ENCODE measurements around the gene STEAP2.

The STEAP2 gene

DNA sequence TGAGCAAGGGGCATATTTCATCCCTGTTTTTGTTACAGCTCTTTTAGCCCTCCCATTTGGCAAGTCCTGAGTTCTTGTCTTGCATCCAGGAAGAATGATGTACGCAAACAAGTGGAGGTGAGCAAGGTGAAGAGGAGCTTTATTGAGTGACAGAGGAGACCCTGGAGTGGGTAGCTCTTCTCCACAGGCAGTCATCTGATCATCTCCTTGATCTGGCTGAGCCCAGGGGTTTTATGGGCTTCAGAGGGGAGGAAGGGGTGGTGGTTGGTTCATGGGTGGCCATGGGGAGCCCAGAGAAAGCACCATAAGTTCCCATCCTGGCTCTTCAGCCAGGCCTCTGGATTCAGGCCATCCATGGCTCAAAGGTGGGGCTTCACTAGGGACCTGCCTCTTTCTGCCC lies 35.3 kb upstream of the STEAP2 start:
- Histone ChIP-seq H3K4me3 (ENCODE audit: low read depth in 1 of 2, low read length in 1 of 2) (no peak overlapping the region), H3K4me1 (ENCODE audit: control insufficient read depth in 1 of 2, insufficient read depth in 1 of 2, low read depth in 1 of 2, low read length in 1 of 2) (no peaks in the 10 kb centered on the region), H3K9me3 (peaks cover 13% of the 10 kb centered on the region), H3K27ac (no peak overlapping the region), H3K27me3 (no peaks in the 10 kb centered on the region), H3K36me3 (no peaks in the 10 kb centered on the region)
- TF ChIP-seq, protein P1, sequence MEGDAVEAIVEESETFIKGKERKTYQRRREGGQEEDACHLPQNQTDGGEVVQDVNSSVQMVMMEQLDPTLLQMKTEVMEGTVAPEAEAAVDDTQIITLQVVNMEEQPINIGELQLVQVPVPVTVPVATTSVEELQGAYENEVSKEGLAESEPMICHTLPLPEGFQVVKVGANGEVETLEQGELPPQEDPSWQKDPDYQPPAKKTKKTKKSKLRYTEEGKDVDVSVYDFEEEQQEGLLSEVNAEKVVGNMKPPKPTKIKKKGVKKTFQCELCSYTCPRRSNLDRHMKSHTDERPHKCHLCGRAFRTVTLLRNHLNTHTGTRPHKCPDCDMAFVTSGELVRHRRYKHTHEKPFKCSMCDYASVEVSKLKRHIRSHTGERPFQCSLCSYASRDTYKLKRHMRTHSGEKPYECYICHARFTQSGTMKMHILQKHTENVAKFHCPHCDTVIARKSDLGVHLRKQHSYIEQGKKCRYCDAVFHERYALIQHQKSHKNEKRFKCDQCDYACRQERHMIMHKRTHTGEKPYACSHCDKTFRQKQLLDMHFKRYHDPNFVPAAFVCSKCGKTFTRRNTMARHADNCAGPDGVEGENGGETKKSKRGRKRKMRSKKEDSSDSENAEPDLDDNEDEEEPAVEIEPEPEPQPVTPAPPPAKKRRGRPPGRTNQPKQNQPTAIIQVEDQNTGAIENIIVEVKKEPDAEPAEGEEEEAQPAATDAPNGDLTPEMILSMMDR (IDR thresholded peaks at IDR 0.05): no peak

DNA sequence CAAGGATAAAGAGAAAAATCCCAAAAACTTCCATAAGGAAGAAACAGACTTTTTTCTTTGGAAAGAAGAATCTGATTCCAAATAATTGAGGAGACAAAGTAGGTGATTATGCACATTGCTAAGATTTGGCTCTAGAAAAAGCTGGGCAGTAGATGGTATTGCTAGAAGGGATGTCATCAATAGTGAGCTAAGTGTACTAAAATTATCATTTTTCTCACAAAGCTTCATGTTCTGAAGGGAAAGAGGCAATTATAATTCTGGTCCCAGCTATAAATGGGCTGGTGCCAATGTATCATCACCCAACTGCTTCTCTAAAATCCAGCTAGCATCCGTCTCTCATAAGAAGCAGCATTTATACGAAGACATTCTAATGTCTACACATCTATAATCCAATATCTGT lies 33.4 kb upstream of the STEAP2 start:
- TF ChIP-seq, protein P1 (IDR thresholded peaks at IDR 0.05): no peak
- Histone ChIP-seq H3K36me3 (no peaks in the 10 kb centered on the region), H3K27ac (no peak overlapping the region), H3K27me3 (no peaks in the 10 kb centered on the region), H3K4me3 (ENCODE audit: low read depth in 1 of 2, low read length in 1 of 2) (no peak overlapping the region), H3K9me3 (peaks cover 13% of the 10 kb centered on the region), H3K4me1 (ENCODE audit: control insufficient read depth in 1 of 2, insufficient read depth in 1 of 2, low read depth in 1 of 2, low read length in 1 of 2) (no peaks in the 10 kb centered on the region)

DNA sequence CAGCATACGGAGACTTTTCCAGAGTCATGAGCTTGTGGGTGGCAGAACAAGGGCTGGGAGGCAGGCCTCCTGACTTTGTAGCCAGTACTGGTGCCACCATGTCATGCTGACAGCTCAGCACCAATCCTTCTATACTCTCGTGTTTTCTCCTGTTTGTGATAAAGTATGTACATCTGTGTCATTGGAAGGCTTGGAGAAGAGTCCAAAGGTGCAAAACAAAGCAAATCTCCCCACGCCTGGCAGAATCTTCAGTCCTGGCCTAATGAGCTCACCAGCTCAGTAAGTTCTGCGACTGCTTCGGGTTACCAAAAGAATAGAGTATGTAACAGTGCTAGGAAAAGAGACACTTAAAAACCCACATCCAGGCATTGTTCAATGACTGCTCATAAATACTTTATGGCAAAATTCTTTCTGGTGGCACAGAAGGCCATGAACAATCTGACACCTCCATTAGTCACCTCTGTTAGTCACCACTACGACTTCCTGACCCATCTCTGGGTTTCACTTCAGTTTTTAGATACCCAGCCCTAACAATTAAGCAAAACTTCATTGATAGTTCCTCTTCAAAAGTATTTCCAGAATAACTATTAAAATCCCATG lies 32.8 kb upstream of the STEAP2 start:
- H3K27ac ChIP-seq: no peak overlapping the region

DNA sequence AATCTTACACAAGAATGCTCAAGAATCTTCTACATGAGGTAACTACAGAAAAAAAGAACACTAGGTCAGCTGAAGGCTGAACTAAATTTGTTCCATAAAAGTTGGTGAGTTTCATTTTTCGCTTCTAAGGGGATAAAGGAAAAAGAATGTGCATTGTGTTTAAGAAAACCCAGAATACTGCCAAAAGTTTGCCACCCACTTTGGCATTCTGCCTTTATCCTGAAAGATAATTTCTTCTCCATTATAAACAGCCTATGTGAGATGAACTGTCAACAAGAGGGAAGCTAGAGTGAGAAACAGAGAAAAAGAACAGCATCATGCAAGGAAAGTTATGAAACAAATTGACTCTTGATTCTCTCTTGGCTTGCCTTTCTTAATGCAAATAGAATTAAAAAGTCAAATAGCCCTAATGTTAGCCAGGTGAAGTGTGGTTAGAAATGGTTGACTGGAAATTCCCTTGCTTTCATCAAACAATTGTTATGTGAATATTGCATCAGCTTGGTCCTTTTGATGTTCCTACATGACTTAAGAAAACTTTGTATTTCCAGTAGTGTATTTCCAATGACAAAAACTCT lies 31.4 kb upstream of the STEAP2 start:
- peaks cover 13% of the 10 kb centered on the region for H3K9me3 ChIP-seq
- TF ChIP-seq, protein P1 (IDR thresholded peaks at IDR 0.05): no peak
- H3K36me3 ChIP-seq: no peaks in the 10 kb centered on the region
- H3K27ac ChIP-seq: no peak overlapping the region
- H3K4me1 ChIP-seq (ENCODE audit: control insufficient read depth in 1 of 2, insufficient read depth in 1 of 2, low read depth in 1 of 2, low read length in 1 of 2): no peaks in the 10 kb centered on the region
- no peak overlapping the region for H3K4me3 ChIP-seq (ENCODE audit: low read depth in 1 of 2, low read length in 1 of 2)
- H3K27me3 ChIP-seq: no peaks in the 10 kb centered on the region

More for the DNA sequence above, 32.8 kb upstream of the STEAP2 start:
- Histone ChIP-seq H3K4me1 (ENCODE audit: control insufficient read depth in 1 of 2, insufficient read depth in 1 of 2, low read depth in 1 of 2, low read length in 1 of 2) (no peaks in the 10 kb centered on the region), H3K36me3 (no peaks in the 10 kb centered on the region), H3K4me3 (ENCODE audit: low read depth in 1 of 2, low read length in 1 of 2) (no peak overlapping the region), H3K9me3 (peaks cover 13% of the 10 kb centered on the region), H3K27me3 (no peaks in the 10 kb centered on the region)
- TF ChIP-seq, protein P1 (IDR thresholded peaks at IDR 0.05): no peak

DNA sequence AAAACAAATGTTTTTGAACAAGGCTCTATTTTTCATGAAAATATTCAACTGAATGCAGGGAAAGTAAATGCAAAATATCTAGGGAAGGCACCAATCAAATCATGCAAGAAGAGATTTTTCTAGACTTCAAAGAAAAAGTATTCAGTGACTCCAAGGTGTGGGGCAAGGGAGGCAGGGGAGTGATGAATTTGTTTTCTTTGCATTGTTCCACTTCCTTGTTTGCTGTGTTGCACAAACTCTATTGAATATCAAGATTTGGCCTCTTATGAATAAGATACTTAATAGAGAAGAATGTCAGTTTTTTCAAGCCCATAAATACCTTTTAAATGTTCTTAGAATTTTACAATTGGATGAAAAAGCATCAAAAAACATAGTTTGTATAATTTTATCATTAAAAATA lies 30.9 kb upstream of the STEAP2 start:
- TF ChIP-seq, protein P1 (IDR thresholded peaks at IDR 0.05): no peak
- Histone ChIP-seq H3K9me3 (peaks cover 11% of the 10 kb centered on the region), H3K27me3 (no peaks in the 10 kb centered on the region), H3K27ac (no peak overlapping the region), H3K36me3 (no peaks in the 10 kb centered on the region), H3K4me3 (ENCODE audit: low read depth in 1 of 2, low read length in 1 of 2) (no peak overlapping the region), H3K4me1 (ENCODE audit: control insufficient read depth in 1 of 2, insufficient read depth in 1 of 2, low read depth in 1 of 2, low read length in 1 of 2) (no peaks in the 10 kb centered on the region)

Data from neutrophil (primary cell).